Activated CD4-positive, alpha-beta T cell treated with anti-CD3 and anti-CD28 coated beads for 4 hours (primary cell): ENCODE data around the gene METTL26.

Experiments used
- DNase-seq, 2 donors: peaks; one replicate each; pipeline ENCODE4 v3.0.0-alpha.2; 2020

METTL26 gene

DNA sequence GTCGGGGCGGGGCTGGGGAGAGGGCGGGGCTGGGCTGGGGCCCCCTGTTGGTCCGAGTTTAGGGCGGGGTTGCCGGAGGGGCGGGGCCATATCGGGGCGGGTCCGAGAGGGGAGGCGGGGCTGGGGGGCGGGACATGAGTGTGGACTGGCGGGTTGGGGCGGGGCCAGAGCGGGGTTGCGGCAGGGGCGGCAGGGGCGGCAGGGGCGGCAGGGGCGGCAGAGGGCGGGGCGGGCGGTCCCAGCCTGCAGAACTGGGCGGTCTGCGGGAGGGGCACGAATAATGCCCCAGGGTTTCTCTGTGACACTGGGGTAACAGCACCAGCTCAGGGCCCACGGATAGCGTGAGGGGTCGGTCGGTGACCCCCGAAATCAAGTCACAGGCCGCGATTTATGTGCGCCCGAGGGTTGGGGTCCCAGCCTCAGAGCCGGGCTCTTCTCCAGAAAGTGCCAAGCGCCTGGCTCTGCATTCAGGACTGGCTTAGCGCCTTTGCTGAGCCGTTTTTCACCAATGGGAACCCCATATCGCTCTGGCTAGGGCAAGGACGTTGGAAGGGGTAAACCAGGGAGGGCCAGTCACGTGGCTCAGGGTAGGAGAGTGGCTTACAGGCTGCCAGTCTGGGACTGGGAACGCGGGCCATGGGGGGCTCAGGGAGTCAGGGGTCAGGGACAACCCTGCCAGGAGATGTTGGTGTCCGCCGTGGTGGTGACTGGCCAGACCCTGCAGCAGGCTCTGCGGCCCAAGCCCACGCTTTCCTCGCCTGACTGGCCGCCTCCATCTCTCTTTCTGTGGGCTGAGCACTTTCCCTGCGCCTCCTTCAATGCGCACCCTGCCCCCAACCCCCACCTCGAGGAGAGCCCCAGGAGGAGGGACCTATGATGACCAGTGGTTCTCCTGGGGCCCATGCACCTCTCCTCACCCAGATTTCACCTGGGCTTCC lies 1.2 kb upstream of the METTL26 start:
- DNase-seq, result peak; percentile 85 to 93

DNA sequence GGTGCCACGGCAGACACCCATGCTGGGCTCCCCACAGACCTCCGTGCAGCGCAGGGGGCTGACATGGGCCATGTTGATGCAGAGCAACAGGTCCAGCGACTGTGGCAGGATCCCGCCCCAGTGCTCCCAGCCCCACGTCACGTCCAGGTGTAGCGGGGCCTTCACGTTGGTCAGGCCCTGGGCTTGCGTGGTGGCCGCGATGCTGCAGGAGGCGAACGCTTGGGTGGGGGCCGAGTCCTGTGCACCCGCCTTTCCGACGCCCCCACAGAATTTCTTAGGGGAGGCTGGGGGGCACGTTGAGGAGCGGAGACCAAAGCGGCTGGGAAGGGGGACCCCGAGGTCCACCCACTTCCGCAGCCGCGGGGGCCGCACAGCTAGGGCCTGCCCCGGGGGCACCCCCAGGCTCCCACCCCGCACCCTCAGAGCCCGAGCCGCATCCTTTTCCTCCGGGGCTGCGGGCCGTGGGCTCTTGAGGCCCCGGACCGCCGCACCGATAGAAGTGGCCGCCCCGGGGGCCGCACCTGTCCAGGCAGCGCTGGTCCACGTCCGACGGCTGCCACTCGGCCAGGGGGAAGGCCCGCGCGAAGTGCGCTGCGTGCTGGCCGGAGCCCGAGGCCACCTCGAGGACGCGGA lies 416 bp downstream of the METTL26 start:
- peak in 1 of 2 donors; percentile 19 for DNase-seq

DNA sequence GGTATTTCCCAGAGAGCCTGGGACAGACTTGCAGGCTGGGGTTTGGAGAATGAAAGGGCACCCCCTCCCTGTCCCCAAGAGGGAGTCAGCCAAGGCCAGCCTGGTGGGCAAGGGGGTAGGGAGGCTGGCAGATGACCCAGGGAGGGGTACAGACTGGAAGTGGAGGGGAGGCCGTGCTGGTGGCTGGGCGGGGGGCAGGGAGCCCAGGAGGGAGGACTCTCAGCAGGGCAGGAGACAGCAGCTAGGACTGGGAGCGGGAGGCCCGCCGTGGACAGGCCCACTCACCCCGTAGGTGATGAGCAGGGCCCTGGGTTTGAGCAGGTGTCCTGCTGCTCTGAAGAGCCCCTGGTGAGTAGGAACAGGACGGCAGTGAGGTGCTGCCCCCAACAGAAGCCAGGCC lies 1.1 kb downstream of the METTL26 start:
- DNase-seq, result no peak

DNA sequence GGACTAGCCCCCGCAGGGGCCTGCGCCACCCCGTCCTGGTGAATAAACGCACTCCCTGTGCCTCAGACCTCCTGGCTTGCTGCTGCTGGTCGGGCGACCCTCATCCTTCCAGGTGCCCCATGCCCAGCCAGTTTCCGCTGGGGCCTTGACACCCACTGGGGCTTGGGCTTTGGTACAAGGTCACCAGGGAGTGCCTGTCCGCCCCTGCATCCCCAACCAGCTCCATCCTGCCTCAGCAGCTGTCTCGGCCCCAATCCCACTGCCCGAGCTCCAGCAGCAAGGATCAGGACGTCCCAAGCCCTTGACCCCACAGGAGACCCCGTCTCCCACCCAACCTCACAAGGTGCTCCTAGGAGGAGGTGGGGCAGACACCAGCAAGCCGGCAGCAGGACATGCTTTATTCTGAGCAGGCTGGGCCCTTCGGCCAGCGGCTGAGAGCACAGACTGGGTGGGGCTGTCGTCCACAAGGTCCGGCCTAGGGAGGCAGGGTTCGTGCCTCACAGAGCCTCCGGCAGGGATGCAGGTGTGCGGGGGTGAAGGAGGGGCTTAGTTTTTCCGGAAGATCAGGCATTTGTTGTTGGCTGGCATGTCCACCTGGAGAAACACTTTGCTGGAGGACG lies 1.9 kb downstream of the METTL26 start:
- no peak for DNase-seq

DNA sequence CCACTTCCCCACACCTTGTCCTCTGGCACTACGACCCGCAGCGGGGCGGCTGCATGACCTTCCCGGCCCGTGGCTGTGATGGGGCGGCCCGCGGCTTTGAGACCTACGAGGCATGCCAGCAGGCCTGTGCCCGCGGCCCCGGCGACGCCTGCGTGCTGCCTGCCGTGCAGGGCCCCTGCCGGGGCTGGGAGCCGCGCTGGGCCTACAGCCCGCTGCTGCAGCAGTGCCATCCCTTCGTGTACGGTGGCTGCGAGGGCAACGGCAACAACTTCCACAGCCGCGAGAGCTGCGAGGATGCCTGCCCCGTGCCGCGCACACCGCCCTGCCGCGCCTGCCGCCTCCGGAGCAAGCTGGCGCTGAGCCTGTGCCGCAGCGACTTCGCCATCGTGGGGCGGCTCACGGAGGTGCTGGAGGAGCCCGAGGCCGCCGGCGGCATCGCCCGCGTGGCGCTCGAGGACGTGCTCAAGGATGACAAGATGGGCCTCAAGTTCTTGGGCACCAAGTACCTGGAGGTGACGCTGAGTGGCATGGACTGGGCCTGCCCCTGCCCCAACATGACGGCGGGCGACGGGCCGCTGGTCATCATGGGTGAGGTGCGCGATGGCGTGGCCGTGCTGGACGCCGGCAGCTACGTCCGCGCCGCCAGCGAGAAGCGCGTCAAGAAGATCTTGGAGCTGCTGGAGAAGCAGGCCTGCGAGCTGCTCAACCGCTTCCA lies 2.6 kb downstream of the METTL26 start:
- no peak for DNase-seq

DNA sequence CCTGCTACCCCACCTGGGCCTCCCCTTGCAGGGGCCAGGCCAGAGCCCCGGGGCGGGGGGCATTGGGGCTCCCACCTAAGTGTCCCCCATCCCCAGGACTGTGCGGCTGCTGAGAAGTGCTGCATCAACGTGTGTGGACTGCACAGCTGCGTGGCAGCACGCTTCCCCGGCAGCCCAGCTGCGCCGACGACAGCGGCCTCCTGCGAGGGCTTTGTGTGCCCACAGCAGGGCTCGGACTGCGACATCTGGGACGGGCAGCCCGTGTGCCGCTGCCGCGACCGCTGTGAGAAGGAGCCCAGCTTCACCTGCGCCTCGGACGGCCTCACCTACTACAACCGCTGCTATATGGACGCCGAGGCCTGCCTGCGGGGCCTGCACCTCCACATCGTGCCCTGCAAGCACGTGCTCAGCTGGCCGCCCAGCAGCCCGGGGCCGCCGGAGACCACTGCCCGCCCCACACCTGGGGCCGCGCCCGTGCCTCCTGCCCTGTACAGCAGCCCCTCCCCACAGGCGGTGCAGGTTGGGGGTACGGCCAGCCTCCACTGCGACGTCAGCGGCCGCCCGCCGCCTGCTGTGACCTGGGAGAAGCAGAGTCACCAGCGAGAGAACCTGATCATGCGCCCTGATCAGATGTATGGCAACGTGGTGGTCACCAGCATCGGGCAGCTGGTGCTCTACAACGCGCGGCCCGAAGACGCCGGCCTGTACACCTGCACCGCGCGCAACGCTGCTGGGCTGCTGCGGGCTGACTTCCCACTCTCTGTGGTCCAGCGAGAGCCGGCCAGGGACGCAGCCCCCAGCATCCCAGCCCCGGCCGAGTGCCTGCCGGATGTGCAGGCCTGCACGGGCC lies 3.4 kb downstream of the METTL26 start:
- no peak for DNase-seq

DNA sequence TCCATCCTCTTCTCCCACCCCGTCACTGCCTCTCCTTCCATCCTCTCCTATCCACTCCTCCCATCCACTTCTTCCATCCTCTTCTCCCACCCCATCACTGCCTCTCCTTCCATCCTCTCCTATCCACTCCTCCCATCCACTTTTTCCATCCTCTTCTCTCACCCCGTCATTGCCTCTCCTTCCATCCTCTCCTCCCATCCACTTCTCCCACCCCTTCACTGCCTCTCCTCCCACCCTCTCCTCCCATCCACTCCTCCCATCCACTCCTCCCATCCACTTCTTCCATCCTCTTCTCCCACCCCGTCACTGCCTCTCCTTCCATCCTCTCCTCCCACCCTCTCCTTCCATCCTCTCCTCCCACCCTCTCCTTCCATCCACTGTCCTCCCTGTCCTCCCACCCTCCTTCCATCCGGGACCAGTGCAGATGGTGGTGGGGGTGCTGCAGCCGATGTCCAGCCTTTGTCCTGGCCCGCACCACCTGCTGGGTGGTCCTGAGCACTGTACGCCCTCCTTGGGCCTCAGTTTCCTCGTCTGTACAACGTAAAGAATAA lies 4.2 kb downstream of the METTL26 start:
- DNase-seq, result no peak

DNA sequence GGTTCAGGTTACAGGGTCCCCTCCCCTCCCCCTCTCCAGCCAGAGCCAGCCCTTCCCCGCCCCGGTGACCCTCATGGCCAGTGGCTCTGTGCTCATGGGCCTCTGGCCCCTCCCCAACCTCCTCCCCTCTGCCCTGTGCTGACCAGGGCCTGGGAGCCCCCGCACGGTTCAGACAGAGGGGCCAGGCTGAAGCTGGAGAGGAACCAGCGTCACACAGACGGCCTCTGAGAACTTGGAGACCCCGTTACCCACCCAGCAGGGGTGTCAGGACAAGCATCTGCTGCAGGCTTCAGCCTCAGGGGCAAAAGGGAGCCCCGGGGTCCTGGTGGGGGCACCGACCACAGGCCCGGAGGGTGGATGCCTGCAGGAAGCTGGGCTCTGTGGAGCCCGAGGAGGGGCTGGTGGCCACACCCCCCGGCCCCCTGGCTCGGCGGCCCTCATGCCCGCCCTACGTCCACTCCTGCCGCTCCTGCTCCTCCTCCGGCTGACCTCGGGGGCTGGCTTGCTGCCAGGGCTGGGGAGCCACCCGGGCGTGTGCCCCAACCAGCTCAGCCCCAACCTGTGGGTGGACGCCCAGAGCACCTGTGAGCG lies 5.2 kb downstream of the METTL26 start, which contains the start of gene WFIKKN1:
WFIKKN1 (plus strand) TSS at position 171 of the 591 bp plus-strand sequence; CDS start at position 440, 269 bp downstream.
- no peak for DNase-seq

DNA sequence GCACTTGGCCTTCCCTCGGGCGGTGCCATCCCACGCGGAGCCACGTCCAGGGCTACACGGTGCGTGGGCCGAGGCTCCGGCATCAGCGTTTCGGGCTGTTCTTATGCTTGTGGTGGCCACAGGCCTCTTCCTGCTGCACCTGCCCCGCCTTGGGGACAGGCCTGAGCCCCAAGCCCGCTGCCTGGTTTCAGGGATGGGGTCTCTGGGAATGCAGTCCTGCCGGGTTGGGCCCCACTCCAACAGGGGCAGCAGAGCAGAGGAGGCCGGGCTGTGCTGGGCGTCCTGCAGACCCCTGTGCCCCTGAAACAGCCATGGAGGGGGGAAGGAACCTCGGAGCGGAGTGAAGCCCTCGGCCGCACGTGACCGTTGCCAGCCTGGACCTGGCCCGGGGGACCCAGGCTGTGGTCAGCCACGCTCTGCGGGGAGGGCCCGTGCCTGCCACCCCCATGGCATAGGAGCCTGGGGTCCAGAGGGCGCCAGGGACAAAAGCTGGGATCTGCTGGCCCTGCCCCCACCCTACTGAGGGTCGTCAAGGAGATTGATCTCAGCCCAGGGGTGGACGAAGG lies 5.8 kb downstream of the METTL26 start:
- no peak for DNase-seq

DNA sequence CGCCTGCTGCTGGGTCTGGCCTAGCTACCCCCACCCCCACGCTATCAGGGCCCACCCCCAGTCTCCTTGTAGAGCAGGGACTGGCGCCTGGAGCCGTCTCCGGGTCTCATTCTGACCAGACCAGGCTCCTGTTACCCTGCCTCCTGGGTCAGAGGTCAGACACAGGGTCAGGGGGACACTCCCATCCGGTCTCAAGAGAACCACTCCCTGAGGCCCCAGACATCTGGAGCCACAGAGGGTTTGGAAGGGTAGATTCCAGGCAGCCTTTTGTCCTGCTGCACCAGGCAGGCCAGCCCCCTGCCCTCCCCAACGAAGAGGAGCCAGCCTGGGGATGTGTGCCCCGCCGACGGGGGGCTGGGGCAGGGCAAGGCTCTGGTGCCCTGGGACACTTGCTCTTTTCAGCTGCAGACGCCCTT lies 6.3 kb downstream of the METTL26 start:
- no peak for DNase-seq

DNA sequence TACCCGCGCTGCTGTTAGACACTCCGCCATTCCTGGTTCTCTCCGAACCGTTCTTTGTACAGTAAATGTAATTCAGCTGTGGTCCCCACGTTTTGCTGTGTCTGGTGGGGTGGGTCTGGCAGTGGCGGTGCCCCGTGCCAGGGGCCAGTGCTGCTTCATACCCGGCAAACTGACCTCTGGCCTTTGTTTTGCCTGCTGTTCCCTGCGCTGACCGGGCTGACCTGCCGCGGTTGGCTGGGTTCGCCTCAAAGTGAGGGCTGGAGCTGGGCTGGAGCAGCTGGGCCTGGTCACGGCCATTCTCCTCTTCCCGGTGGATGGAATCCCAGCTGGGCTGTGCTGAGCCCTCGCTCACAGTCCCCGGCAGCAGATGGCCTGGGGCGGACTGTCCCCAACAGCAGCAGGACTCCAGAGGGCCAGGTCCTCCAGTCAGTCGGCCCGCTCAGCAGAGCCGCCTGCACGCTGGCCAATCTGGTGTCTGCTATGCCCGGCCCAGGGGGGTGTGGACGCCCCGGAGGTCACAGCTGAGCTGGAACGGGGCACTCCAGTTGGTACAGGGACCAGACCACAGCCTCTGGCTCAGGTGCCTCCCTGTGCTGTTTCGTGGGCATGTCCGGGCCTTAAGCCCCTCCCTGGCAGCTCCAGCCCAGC lies 6.8 kb downstream of the METTL26 start:
- no peak for DNase-seq

DNA sequence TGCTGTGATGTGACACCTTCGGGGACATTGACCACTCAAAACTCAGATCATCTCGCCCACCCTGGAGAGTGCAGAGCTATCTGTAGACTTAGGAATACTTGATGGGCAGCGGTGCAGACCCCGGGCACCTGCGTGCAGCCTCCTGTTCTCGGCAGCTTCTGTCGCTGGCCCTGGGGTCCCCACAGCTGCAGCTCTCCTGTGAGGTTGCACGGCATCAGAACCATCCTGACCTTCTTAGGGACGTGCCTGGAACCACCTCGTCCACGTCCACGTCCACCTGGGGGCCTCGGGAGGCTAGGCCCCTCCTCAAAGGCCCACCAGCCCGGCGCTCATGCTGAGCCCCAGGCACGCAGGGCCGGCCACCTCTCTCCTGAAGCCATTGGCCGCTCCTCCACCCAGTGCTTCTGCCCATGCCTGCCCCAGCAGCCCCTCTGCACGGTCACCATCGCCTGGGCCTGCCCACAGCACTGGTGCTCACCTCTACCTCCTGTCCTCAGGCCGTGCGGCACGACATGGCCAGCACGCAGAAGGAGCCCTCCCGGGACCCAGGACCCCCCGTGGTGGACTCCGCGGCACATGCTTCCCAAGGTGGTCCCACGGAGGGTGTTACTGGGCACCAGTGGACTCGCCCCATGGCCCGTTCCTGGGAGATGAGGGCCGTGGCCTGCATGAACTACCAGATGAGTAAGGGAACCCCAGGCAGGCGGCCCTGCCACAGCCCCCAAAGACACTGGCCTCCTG lies 7.6 kb downstream of the METTL26 start:
- DNase-seq, result no peak

DNA sequence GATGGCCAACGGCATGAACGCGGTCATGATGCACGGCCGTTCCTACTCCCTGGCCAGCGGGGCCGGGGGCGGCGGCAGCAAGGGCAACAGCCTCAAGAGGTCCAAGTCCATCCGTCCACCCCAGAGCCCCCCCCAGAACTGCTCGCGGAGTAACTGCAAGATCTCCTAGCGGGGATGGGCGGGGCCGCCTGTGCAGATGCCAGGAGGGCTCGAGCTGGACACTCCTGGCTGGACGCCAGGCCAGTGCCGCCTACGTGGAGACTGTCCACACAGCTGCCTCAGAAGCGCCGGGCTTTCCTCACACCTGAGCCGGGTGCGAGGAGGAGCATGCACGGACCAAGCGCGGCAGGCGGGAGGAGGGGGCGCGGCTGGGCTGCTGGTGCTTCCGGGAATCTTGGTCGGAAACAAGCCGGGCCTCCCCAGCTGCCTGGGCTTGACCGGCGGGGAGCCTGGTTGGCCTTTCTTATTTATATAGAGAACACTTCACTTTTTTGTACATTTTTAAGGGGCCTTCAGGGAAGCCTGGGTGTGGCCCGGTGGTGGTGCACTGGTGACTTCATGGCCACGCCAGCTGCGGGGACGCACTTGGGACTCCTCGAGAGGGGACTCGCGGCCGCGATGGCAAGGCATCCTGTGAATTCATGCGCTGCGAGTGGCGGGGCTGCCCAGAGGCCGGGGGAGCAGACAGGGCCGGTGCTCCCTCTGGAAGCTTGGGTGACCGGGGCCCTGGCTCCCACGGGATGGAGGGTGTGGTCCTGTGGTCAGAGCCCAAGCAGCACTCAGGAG lies 8.5 kb downstream of the METTL26 start:
- DNase-seq, result no peak

DNA sequence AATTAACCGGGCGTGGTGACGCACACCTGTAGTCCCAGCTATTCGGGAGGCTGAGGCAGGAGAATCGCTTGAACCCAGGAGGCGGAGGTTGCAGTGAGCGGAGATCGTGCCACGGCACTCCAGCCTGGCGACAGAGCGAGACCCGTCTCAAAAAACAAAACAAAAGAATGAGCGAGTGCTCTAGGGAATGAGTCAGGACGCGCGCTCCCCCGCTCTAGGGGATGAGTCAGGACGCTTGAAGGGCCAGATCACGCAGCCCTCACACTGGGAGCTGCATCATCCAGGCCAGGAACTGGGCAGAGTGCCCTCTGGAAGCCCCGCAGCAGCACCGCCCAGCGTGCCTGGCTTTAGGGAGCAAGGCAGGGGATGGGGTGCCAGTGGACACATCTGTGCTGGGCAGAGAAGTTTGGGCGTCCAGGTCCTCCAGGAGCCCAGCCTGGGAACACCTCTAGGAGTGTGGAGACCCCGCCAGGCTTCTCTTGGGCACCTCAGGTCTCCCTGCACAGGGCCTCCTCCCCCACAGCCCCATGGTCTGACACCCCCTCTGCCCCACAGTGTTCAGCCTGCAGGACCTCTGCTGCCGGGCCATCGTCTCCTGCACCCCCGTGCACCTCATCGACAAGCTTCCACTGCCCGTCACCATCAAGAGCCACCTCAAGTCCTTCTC lies 9.2 kb downstream of the METTL26 start:
- no peak for DNase-seq

DNA sequence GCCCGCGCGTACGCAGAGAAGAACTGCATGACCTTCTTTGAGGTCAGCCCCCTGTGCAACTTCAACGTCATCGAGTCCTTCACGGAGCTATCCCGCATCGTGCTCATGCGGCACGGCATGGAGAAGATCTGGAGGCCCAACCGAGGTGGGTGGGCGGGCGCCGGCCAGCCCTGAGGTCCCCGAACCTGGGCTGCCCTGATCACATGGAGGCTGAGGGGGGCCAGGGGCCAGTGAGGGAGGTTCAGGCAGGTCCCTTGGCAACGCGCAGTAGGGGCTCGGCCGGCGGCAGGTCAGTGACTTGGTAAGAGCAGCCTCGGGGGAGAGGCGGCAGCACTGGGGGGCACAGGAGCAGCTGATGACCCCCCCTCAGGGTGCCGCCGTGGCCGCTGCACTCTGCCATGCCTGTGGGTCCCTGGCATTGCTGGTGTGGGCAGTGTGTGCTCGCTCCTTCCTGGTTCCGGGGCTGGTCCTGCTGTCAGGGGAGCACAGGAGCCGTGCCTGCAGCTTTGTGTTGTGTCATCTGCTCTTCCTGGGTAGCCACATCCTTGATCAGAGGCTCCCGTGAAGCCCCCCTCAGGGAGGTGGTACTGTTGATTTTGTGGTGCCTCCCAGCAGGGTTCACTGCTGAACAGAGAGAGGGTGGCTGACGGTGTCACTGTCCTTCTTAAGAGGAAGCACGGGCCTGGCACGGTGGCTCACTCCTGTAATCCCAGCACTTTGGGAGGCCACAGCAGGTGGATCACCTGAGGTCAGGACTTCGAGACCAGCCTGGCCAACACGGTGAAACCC lies 9.9 kb downstream of the METTL26 start:
- no peak for DNase-seq

DNA sequence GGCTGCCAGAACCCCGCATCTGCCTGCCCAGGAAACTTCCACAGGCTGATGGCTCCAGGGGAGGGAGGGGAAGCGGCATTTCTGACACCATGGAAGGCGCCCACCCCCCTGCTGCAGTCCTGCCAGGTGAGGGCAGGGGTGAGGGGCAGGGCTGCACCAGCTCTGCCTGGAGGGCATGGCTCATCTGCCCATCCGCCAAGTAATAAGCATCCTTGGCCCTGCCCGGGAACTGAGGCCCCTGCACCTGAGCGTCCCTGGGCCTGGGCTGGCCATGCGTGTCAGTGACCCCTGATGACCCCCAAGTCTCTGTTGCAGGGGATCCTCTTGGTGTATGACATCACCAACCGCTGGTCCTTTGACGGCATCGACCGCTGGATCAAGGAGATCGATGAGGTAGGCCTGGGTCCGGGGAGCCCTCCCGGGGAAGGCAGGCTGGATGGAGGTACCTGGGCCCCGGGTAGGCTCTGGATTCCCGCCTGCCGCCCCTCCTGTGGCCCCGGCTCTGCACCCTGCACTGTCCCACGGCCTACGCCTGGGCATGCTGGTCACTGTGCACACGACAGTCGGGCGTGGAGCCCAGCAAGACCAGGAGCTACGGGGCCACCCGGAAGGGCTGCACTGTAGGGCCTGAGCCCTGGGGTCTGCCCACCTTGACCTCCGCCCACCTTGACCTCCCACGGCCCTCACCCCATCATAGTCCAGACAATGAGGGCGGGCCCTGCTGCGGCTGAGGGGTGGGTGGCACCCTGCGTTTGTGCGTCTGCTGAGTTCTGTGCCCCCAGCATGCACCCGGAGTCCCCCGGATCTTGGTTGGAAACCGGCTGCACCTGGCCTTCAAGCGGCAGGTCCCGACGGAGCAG lies 10.8 kb downstream of the METTL26 start:
- no peak for DNase-seq
